GM20000 (cell line): ENCODE data around the gene TTLL9.
"Not testable (repeated sequence)": the region's sequence is repeated elsewhere in the genome, so short reads cannot be mapped to it uniquely, and the experiment has no call there.

Experiments used
- DNase-seq: peaks from one replicate; pipeline ENCODE4 v3.0.0; 2012; ENCODE audit warnings: low spot score
- CTCF ChIP-seq: IDR thresholded peaks from 2 replicates; pipeline ENCODE4 v1.5.1; 2012; ENCODE audit warnings: mild to moderate bottlenecking, control low read depth; ENCODE audit errors: extremely low read depth, missing control alignments

Gene TTLL9

GRCh38 chr20:31910071-31910803 is 39.8 kb downstream of the TTLL9 start:
- TF ChIP-seq CTCF, result no peak
- no peak for DNase-seq

DNA sequence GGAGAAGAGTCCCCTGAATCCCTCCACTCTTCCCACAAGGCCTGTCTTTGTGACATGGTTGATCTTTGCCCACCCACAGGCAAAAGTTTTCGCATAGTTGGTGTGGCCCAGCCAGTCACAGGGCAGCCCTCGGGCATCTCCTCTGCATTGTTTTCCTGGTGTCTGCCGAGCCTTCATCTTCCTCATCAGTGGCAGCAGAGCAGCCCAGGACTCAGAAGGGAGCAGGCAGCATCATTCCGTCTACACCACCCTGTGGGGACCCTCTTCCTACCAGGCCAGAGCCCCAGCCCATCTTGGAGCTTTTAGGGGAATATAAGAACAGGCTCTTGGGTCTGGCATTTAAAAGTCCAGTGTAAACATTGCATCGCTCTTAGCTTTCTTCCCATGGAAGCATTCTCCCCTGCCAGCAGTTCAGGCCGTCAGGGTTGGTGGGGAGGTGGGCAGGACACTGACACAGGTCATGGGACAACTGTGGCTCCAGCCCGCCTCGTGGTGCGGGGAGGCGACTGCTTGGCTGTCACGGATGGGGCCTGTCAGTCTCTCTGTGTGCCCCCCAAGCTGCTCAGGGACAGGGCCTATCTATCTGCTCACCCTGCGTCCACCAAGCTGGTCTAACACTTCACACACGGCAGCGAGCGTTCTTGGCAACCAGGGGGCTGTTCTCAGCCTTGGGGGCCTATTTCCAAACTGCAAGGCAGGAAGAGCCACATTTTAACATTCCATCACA is 43.2 kb downstream of the TTLL9 start:
- no peak for DNase-seq
- no peak for TF ChIP-seq CTCF

DNA sequence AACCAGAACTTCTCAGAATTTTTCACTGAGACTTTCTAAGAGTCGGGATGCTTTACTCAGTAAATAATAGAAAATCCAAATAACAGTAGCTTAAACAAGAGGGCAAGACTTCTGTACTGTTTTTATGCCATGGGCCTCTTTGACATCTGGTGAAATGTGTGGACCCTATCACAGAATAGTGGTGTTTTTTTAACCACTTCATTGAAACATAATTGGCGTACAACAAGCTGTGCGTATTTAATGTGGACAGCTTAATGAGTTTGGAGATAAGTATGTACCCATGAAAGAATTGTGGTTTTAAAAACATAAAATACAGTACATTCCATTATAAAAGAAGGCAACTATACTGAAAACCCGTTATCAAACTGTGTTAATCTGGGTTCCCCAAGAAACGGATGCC is 43.7 kb downstream of the TTLL9 start:
- TF ChIP-seq CTCF, result no peak
- no peak for DNase-seq

- no peak for DNase-seq
- TF ChIP-seq CTCF, result no peak
Measured at GRCh38 chr20:31915491-31916280, 45.3 kb downstream of the TTLL9 start.

DNA sequence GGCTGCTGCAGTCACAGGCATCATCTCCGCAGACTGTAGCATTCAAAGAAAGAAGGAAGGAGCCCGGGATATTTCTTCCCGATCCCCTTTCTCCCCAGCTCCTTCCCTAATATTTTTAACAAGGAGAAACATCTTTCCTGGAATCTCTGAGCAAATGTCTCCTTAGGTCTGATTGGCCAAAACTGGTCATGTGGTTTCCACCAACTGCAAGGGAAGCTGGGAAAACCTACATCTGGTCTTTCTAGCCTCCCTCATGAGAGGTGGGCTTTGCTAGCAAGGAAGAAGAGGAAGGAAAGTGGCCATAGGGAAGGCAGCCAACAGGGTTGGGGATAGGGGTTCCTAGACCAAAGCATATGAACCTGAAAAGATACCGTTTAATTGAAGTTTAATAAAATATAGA is 46.3 kb downstream of the TTLL9 start:
- TF ChIP-seq CTCF, result no peak
- DNase-seq, result no peak

DNA sequence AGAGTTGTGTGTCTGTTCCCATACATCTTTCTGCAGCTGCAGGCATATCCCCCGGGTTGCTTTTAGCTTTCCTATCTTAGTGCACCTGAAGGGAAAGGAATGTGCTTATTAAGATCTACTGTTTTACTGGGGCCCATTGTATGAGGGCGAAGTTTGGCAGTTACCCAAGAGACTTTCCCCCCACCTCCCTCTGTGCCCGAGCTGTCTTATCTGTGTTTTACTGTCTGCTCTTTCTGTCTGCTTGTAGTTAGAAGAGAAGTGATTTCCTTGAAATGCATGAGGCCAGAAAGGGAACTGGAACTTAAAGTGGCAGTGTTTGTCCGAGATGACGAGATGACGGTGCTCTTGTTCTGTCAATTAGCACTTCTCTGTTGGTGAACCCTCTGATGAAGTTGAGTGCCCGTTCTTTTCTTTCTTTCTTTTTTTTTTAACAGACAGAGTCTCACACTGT is 47.6 kb downstream of the TTLL9 start:
- DNase-seq, result not testable (repeated sequence)

GRCh38 chr20:31918466-31919105 is 48.2 kb downstream of the TTLL9 start:
- no peak for TF ChIP-seq CTCF
- no peak for DNase-seq
